K562 (cell line): ENCODE measurements around the gene SUOX. TPM values are rescaled to one million over a fixed set of nuclear protein-coding genes. Genes with fewer than 3 reads are reported as not detected.

Experiments used
- ATAC-seq: fragments of 200-7000 bp; cut with Tn5 transposase; 3 replicates; pipeline ENCODE4 v1.9.1; 2020; ENCODE audit warnings: moderate library complexity
- BruUV-seq: library from RNA; stranded (reverse); fragments of 400-500 nt; replicated peaks from 2 replicates; lab custom pipeline; 2021; lab: Mats Ljungman, UMichigan
- CTCF ChIA-PET: fragments of 300-600 bp; formaldehyde crosslinking; extraction: SDS; loops from one replicate; lab custom pipeline; 2021; ENCODE audit warnings: low intra/inter-chr PET ratio; lab: Yijun Ruan, JAX
- POLR2A ChIA-PET: fragments of 300-600, 350-650 bp; sonication (Branson Sonifier 250); formaldehyde crosslinking; extraction: SDS; loops from one replicate; lab custom pipeline; 2021; ENCODE audit warnings: antibody characterized with exemption, inconsistent platforms; lab: Yijun Ruan, JAX
- DNase-seq, 4 experiments: peaks; one replicate each; pipeline versions ENCODE4 v3.0.0 to v3.0.0-alpha.2; 2011 to 2018; ENCODE audit warnings: low spot score in 3 of 4, mixed read lengths in 3 of 4; ENCODE audit errors: extremely low read depth in 1 of 4
- FAIRE-seq: peaks from 2 replicates; lab custom pipeline; 2011; peaks lifted over from hg19 to GRCh38; lab: Jason Lieb, UNC
- H2AFZ ChIP-seq: 2 replicates; pipeline ENCODE4 v1.6.0; 2011; ENCODE audit warnings: low read depth, low read length, control low read depth, inconsistent platforms
- H3K27ac ChIP-seq: fragments of 200-600 bp; 3 replicates; pipeline ENCODE4 v1.8.0; 2011; ENCODE audit warnings: low read depth, mild to moderate bottlenecking, control low read depth, inconsistent platforms, low read length, moderate library complexity, mixed read lengths; ENCODE audit errors: extremely low read depth
- H3K27me3 ChIP-seq, 2 experiments: fragments of 300-600 bp in 1 of 2; 2 replicates in 1 of 2; 3 replicates in 1 of 2; pipeline versions ENCODE4 v1.6.0 to v1.8.0; 2011; ENCODE audit warnings: inconsistent platforms in 2 of 2, low read length in 2 of 2, mild to moderate bottlenecking in 1 of 2, mixed read lengths in 1 of 2, moderate library complexity in 1 of 2; ENCODE audit not compliant: control insufficient read depth in 2 of 2, insufficient read depth in 2 of 2
- H3K36me3 ChIP-seq: fragments of 300-600 bp; 3 replicates; pipeline ENCODE4 v1.8.0; 2011; ENCODE audit warnings: mild to moderate bottlenecking, low read length, inconsistent platforms; ENCODE audit not compliant: control insufficient read depth, insufficient read depth
- H3K4me1 ChIP-seq, 2 experiments: fragments of 200-600 bp in 1 of 2; replicated peaks in 1 of 2; 2 replicates in 1 of 2; 3 replicates in 1 of 2; pipeline versions ENCODE4 v1.5.1 to v1.8.0; 2011; ENCODE audit warnings: inconsistent platforms in 2 of 2, low read length in 2 of 2, mild to moderate bottlenecking in 1 of 2, mixed read lengths in 1 of 2, moderate library complexity in 1 of 2; ENCODE audit not compliant: control insufficient read depth in 2 of 2, insufficient read depth in 2 of 2
- H3K4me2 ChIP-seq: 2 replicates; pipeline ENCODE4 v1.6.1; 2011; ENCODE audit warnings: low read length, control low read depth, inconsistent platforms, mixed read lengths; ENCODE audit not compliant: insufficient read depth
- H3K4me3 ChIP-seq: fragments of 200-600 bp; sonication (generic), shearing (Covaris generic); 2 replicates; pipeline ENCODE4 v1.5.1; 2016; ENCODE audit warnings: control low read depth, inconsistent platforms
- H3K79me2 ChIP-seq: fragments of 200-600 bp; 3 replicates; pipeline ENCODE4 v1.8.0; 2011; ENCODE audit warnings: low read length, inconsistent platforms; ENCODE audit not compliant: control insufficient read depth, insufficient read depth
- H3K9ac ChIP-seq, 2 experiments: 2 replicates each; pipeline versions ENCODE4 v1.6.0 to v1.6.1; 2011; ENCODE audit warnings: low read depth in 2 of 2, low read length in 2 of 2, control low read depth in 1 of 2, inconsistent platforms in 1 of 2, mild to moderate bottlenecking in 1 of 2, mixed read lengths in 1 of 2; ENCODE audit not compliant: insufficient read depth in 1 of 2
- H3K9me1 ChIP-seq: one replicate; pipeline ENCODE4 v1.6.0; 2011; ENCODE audit warnings: inconsistent platforms, mild to moderate bottlenecking, low read length, moderate library complexity; ENCODE audit not compliant: control insufficient read depth, insufficient read depth
- H3K9me3 ChIP-seq: replicated peaks from 2 replicates; pipeline ENCODE4 v1.5.1; 2011; ENCODE audit warnings: low read depth, low read length, inconsistent platforms; ENCODE audit not compliant: control insufficient read depth, insufficient read depth
- H4K20me1 ChIP-seq: replicated peaks from 2 replicates; pipeline ENCODE4 v1.6.1; 2011; ENCODE audit warnings: low read length, inconsistent platforms, mixed read lengths; ENCODE audit not compliant: control insufficient read depth, insufficient read depth
- ADNP ChIP-seq: fragments of 200-800 bp; sonication (Bioruptor generic); IDR thresholded peaks from 2 replicates; pipeline ENCODE4 v1.6.1; 2016; ENCODE audit warnings: missing genetic modification characterization, missing compliant biosample characterization
- ARID2 ChIP-seq: fragments of 450-650 bp; IDR thresholded peaks from 2 replicates; pipeline ENCODE4 v1.6.1; 2017; ENCODE audit warnings: antibody characterized with exemption, mild to moderate bottlenecking
- CHD1 ChIP-seq: fragments of 200-600 bp; sonication (generic); IDR thresholded peaks from one replicate; pipeline ENCODE4 v1.6.1; 2012; ENCODE audit warnings: mild to moderate bottlenecking, moderate library complexity, low read length, inconsistent platforms
- CREB1 ChIP-seq, 2 experiments: sonication (generic) in 1 of 2; formaldehyde crosslinking in 1 of 2; IDR thresholded peaks; 2 replicates each; pipeline versions ENCODE4 v1.6.1 to v1.8.0; 2012 to 2022; ENCODE audit warnings: inconsistent platforms in 1 of 2, mild to moderate bottlenecking in 1 of 2, missing genetic modification reagents in 1 of 2, moderate library complexity in 1 of 2
- EP400 ChIP-seq: fragments of 450-650 bp; IDR thresholded peaks from 2 replicates; pipeline ENCODE4 v1.6.1; 2017; ENCODE audit warnings: antibody characterized with exemption, mild to moderate bottlenecking, moderate library complexity
- ETV6 ChIP-seq, 3 experiments: fragments of 150-350 bp in 1 of 3; sonication (generic) in 1 of 3; formaldehyde crosslinking in 1 of 3; IDR thresholded peaks; 2 replicates each; pipeline versions ENCODE4 v1.6.1 to v1.8.0; 2014 to 2022; ENCODE audit warnings: borderline replicate concordance in 2 of 3, low read depth in 2 of 3, antibody characterized with exemption in 1 of 3, low read length in 1 of 3, mild to moderate bottlenecking in 1 of 3, missing genetic modification reagents in 1 of 3
- HNRNPK ChIP-seq: fragments of 200-400 bp; formaldehyde crosslinking; IDR thresholded peaks from one replicate; pipeline ENCODE4 v1.6.1; 2018; ENCODE audit warnings: mild to moderate bottlenecking, low read depth, low read length; ENCODE audit not compliant: poor library complexity, severe bottlenecking
- MTF1 ChIP-seq: fragments of 250-450 bp; sonication (Bioruptor Pico); IDR thresholded peaks from 2 replicates; pipeline ENCODE4 v1.9.0; 2021; ENCODE audit warnings: moderate library complexity, mild to moderate bottlenecking, inconsistent platforms, borderline replicate concordance
- RBM39 ChIP-seq: fragments of 200-400 bp; formaldehyde crosslinking; optimal IDR thresholded peaks from 2 replicates; pipeline ENCODE3; 2018; ENCODE audit warnings: low read depth, low read length
- SMAD3 ChIP-seq: fragments of 450-650 bp; formaldehyde crosslinking; conservative IDR thresholded peaks from 2 replicates; pipeline ENCODE4 v1.4.0; 2020; ENCODE audit warnings: mild to moderate bottlenecking
- SPI1 ChIP-seq: IDR thresholded peaks from 2 replicates; pipeline ENCODE4 v1.6.1; 2011; ENCODE audit warnings: low read depth, low read length, control low read depth, borderline replicate concordance
- TARDBP ChIP-seq: fragments of 450-650 bp; IDR thresholded peaks from 2 replicates; pipeline ENCODE4 v1.6.1; 2016
- TRIM24 ChIP-seq, 2 experiments: fragments of 450-650 bp; IDR thresholded peaks; 2 replicates each; pipeline ENCODE4 v1.6.1; 2016
- U2AF1 ChIP-seq: fragments of 200-400 bp; formaldehyde crosslinking; optimal IDR thresholded peaks from 2 replicates; pipeline ENCODE3; 2017; ENCODE audit warnings: mild to moderate bottlenecking, low read depth, low read length, moderate library complexity
- WHSC1 ChIP-seq: IDR thresholded peaks from one replicate; pipeline ENCODE4 v1.6.1; 2012; ENCODE audit warnings: low read length, control low read depth, inconsistent platforms
- ZNF740 ChIP-seq, 3 experiments: fragments of 200-800 bp in 1 of 3; sonication (Bioruptor generic) in 1 of 3; sonication (generic) in 1 of 3; formaldehyde crosslinking in 1 of 3; IDR thresholded peaks; 2 replicates each; pipeline versions ENCODE4 v1.6.1 to v1.8.0; 2016 to 2022; ENCODE audit warnings: mild to moderate bottlenecking in 2 of 3, missing compliant biosample characterization in 2 of 3, missing genetic modification characterization in 2 of 3, missing genetic modification reagents in 1 of 3
- ZNF76 ChIP-seq: fragments of 250-450 bp; sonication (Bioruptor Pico); IDR thresholded peaks from 2 replicates; pipeline ENCODE4 v1.4.0; 2020; ENCODE audit warnings: mild to moderate bottlenecking, moderate library complexity, borderline replicate concordance
- WGBS: fragments of 100-300 bp; shearing (Covaris generic); methylation state at CpG from one replicate; pipeline ENCODE4 v1.1.6; 2016; ENCODE audit warnings: low coverage, mixed read lengths; ENCODE audit not compliant: insufficient coverage; ENCODE audit errors: missing lambda C conversion rate; 5-methylcytosine and 5-hydroxymethylcytosine counted together
- in situ Hi-C: fragments of 300-500 bp; cut with MboI; formaldehyde crosslinking; loops from 4 replicates; pipeline ENCODE4 v1.15.0; 2018; ENCODE audit warnings: inconsistent platforms, mixed read lengths
- intact Hi-C: fragments of 100-400 bp; cut with micrococcal nuclease; formaldehyde crosslinking; loops from 2 replicates; pipeline ENCODE4 v1.14.2; 2022
- polyA plus RNA-seq, 8 experiments: library from polyadenylated mRNA; depleted of rRNA in 4 of 8; stranded (reverse) in 5 of 8; unstranded in 3 of 8; fragments of >200 nt; fragmentation: Nextera tagmentation in 2 of 8; fragmentation: Illumina TruSeq in 1 of 8; extraction: Ambion mirVana in 2 of 8; extraction: Trizol in 1 of 8; gene quantifications; 2 replicates each; pipeline versions ENCODE4 v1.2.1 to v1.2.3, GENCODE V29; 2011 to 2014; ENCODE audit warnings: inconsistent platforms in 1 of 8, missing spikeins in 1 of 8
- total RNA-seq, 7 experiments: library from RNA; depleted of rRNA in 6 of 7; stranded (reverse); fragments of >200 nt in 6 of 7; fragmentation: Illumina TruSeq in 2 of 7; extraction: Trizol in 2 of 7; gene quantifications; 2 replicates each; pipeline versions ENCODE4 v1.2.1 to v1.2.3, GENCODE V29; 2011 to 2021; ENCODE audit warnings: low replicate concordance in 1 of 7

Gene SUOX
- total and polyA plus RNA-seq, 9 of the 15 experiments (the other 6 are each of a cell fraction or from before 2014, with no cell fraction given) = 9.2 to 39.7 (median 25.4) TPM

GRCh38 chr12:56040963-56041551, 44.0 kb downstream of the SUOX start (continued):
- TF ChIP-seq CHD1 = peak; percentile 41
- TF ChIP-seq SMAD3 (CRISPR knock-in tag) = no peak
- 0 out of 2 replicates have a peak, but pooled peaks have one; percentile 61 for TF ChIP-seq ADNP (tag)
- TF ChIP-seq ARID2 = 0 out of 2 replicates have a peak, but pooled peaks have one; percentile 20

- FAIRE-seq (peak; percentile 97), DNase-seq (peak; percentile 89 to 100 (median 92))
- WGBS = under 1% methylated on average over 41 of the region's 50 CpGs
- TF ChIP-seq U2AF1 (no peak), SPI1 (peak; percentile 63; the same call in 1 of the 2 replicates), TARDBP (peak; percentile 57), EP400 (peak; percentile 99), WHSC1 (no peak), CREB1 (IDR thresholded peaks at IDR 0.05) (peak; percentile 94), CREB1 (CRISPR knock-in tag; IDR thresholded peaks at IDR 0.05) (peak; percentile 84), ETV6 (IDR thresholded peaks at IDR 0.05; ENCODE audit: borderline replicate concordance in 1 of 2, low read depth in 2 of 2, low read length in 1 of 2) (0 out of 4 replicates have a peak, but pooled peaks of 1 of the 2 experiments have one; percentile 44), ETV6 (CRISPR knock-in tag; IDR thresholded peaks at IDR 0.05; ENCODE audit: borderline replicate concordance) (no peak; the same call in 1 of the 2 replicates), MTF1 (CRISPR knock-in tag) (no peak), RBM39 (peak; percentile 94), TRIM24 (IDR thresholded peaks at IDR 0.05) (peak in 1 of 2 experiments; percentile 72; a peak in 1 of 4 replicates), ZNF740 (CRISPR knock-in tag; IDR thresholded peaks at IDR 0.05) (peak; percentile 57; the same call in 1 of the 2 replicates), ZNF740 (tag; IDR thresholded peaks at IDR 0.05) (peak; percentile 40 to 78; a peak in 3 of 4 replicates), HNRNPK (no peak), ZNF76 (CRISPR knock-in tag) (peak; percentile 89; the same call in 1 of the 2 replicates)
Measured at GRCh38 chr12:56041552-56042429, 44.7 kb downstream of the SUOX start, which contains the start of gene RPS26. Gene RPS26 (plus strand): TSS chr12:56041918. CDS start chr12:56042167, 249 bp downstream.

More at GRCh38 chr12:56041552-56042429, 44.7 kb downstream of the SUOX start, which contains the start of gene RPS26:
- Histone ChIP-seq H3K36me3 (peaks cover 52% of the 10 kb centered on the region), H3K4me3 (peak within 1 kb of the TSS; percentile 83), H3K4me1 (peaks cover 13 to 25% of the 10 kb centered on the region in 2 experiments; a peak in 3 of 5 replicates), H3K4me2 (peak within 1 kb of the TSS; percentile 93), H3K27me3 (no peaks in the 10 kb centered on the region), H3K27ac (peak within 1 kb of the TSS; percentile 98), H3K9me1 (no peaks in the 10 kb centered on the region), H3K9me3 (no peaks in the 10 kb centered on the region), H3K9ac (peak within 1 kb of the TSS; percentile 96 to 97), H3K79me2 (peaks cover 27% of the 10 kb centered on the region), H2AFZ (peak within 1 kb of the TSS; percentile 99), H4K20me1 (no peaks in the 10 kb centered on the region; the same call in 1 of the 2 replicates)
- BruUV-seq = no TSS peak
- CTCF ChIA-PET = interaction anchor here (0.5 to 2.3 kb wide), 3 partner anchors 45 to 303 kb away, joined by 3 to 20 read pairs (median 10); partner anchors contain the start of gene SUOX
- in situ Hi-C loops = no loop called here
- POLR2A ChIA-PET = interaction anchor here (0.6 to 1.6 kb wide), 7 partner anchors 12 to 303 kb away, joined by 3 to 5 read pairs (median 4); partner anchors contain the start of genes ORMDL2 and SARNP
- intact Hi-C loops = loop anchor here (1.0 to 10.0 kb wide), 6 partner anchors 44 to 303 kb away; partner anchors contain the start of genes DNAJC14, NABP2, PYM1 and RNF41
- peak; percentile 90 for ATAC-seq
